Endothelial cell of umbilical vein (primary cell): ENCODE measurements around the gene LRRC38. TPM values are rescaled to one million over a fixed set of nuclear protein-coding genes. Genes with fewer than 3 reads are reported as not detected.

Source experiments
- BruUV-seq: library from RNA; stranded (reverse); fragments of 400-500 nt; replicated peaks from 2 replicates; lab custom pipeline; 2021; lab: Mats Ljungman, UMichigan
- CTCF ChIA-PET: fragments of 300-600, 350-600 bp; sonication (Branson Sonifier 250); formaldehyde crosslinking; loops from one replicate; lab custom pipeline; 2021; ENCODE audit warnings: antibody characterized with exemption, inconsistent platforms; lab: Charles Lee
- POLR2A ChIA-PET: fragments of 300-600, 350-600 bp; sonication (Branson Sonifier 250); formaldehyde crosslinking; loops from one replicate; lab custom pipeline; 2021; ENCODE audit warnings: antibody characterized with exemption, inconsistent platforms; lab: Charles Lee
- DNase-seq: peaks from one replicate; pipeline ENCODE4 v3.0.0-alpha.2; 2011; ENCODE audit warnings: low read depth, low spot score
- FAIRE-seq: peaks from 2 replicates; lab custom pipeline; 2011; peaks lifted over from hg19 to GRCh38; lab: Jason Lieb, UNC
- H2AFZ ChIP-seq: 2 replicates; pipeline ENCODE4 v1.6.0; 2012; ENCODE audit warnings: low read depth, low read length, control low read depth, inconsistent platforms
- H3K27ac ChIP-seq: 2 replicates; pipeline ENCODE4 v1.5.1; 2011; ENCODE audit warnings: low read depth, mild to moderate bottlenecking, control low read depth, low read length, moderate library complexity; ENCODE audit not compliant: insufficient read depth
- H3K27me3 ChIP-seq, 2 experiments: 2 replicates each; pipeline versions ENCODE4 v1.6.0 to v1.6.1; 2011; ENCODE audit warnings: low read length in 2 of 2, mixed read lengths in 1 of 2; ENCODE audit not compliant: control insufficient read depth in 2 of 2, insufficient read depth in 2 of 2
- H3K36me3 ChIP-seq, 2 experiments: 2 replicates in 1 of 2; 3 replicates in 1 of 2; pipeline ENCODE4 v1.5.1; 2011; ENCODE audit warnings: low read length in 2 of 2, mild to moderate bottlenecking in 1 of 2, moderate library complexity in 1 of 2; ENCODE audit not compliant: control insufficient read depth in 2 of 2, insufficient read depth in 2 of 2; ENCODE audit errors: extremely low read depth in 1 of 2
- H3K4me1 ChIP-seq: 3 replicates; pipeline ENCODE4 v1.5.1; 2011; ENCODE audit warnings: mild to moderate bottlenecking, low read length; ENCODE audit not compliant: control insufficient read depth, insufficient read depth; ENCODE audit errors: extremely low read depth
- H3K4me2 ChIP-seq: 2 replicates; pipeline ENCODE4 v1.6.1; 2011; ENCODE audit warnings: low read length, control low read depth, mixed read lengths; ENCODE audit not compliant: insufficient read depth
- H3K4me3 ChIP-seq, 3 experiments: fragments of 200-600 bp in 1 of 3; sonication (generic), shearing (Covaris generic) in 1 of 3; replicated peaks in 1 of 3; 2 replicates each; pipeline ENCODE4 v1.5.1; 2011 to 2016; ENCODE audit warnings: control low read depth in 3 of 3, low read length in 3 of 3, mild to moderate bottlenecking in 2 of 3, inconsistent platforms in 1 of 3, low read depth in 1 of 3, moderate library complexity in 1 of 3; ENCODE audit not compliant: insufficient read depth in 1 of 3
- H3K79me2 ChIP-seq: 2 replicates; pipeline ENCODE4 v1.6.0; 2012; ENCODE audit warnings: low read length, inconsistent platforms; ENCODE audit not compliant: control insufficient read depth, insufficient read depth
- H3K9ac ChIP-seq: replicated peaks from 2 replicates; pipeline ENCODE3; 2011; ENCODE audit warnings: low read length, control low read depth; ENCODE audit not compliant: insufficient read depth; ENCODE audit errors: extremely low read depth
- H3K9me1 ChIP-seq: replicated peaks from 3 replicates; pipeline ENCODE4 v1.6.0; 2011; ENCODE audit warnings: mild to moderate bottlenecking, low read length; ENCODE audit not compliant: control insufficient read depth, insufficient read depth; ENCODE audit errors: extremely low read depth
- H3K9me3 ChIP-seq: replicated peaks from 2 replicates; pipeline ENCODE4 v1.5.1; 2012; ENCODE audit warnings: low read length, inconsistent platforms; ENCODE audit not compliant: control insufficient read depth, insufficient read depth
- H4K20me1 ChIP-seq: replicated peaks from 2 replicates; pipeline ENCODE3; 2011; ENCODE audit warnings: mild to moderate bottlenecking, low read length; ENCODE audit not compliant: control insufficient read depth, insufficient read depth; ENCODE audit errors: extremely low read depth
- EZH2 ChIP-seq: IDR thresholded peaks from 2 replicates; pipeline ENCODE4 v1.6.1; 2012; ENCODE audit warnings: borderline replicate concordance, low read depth, mild to moderate bottlenecking, moderate library complexity, low read length, inconsistent platforms; ENCODE audit not compliant: severe bottlenecking
- FOS ChIP-seq: IDR thresholded peaks from 2 replicates; pipeline ENCODE4 v1.6.1; 2011; ENCODE audit warnings: mild to moderate bottlenecking, low read length, moderate library complexity, borderline replicate concordance; ENCODE audit not compliant: insufficient read depth
- GATA2 ChIP-seq: IDR thresholded peaks from 2 replicates; pipeline ENCODE4 v1.7.0; 2011; ENCODE audit warnings: low read depth, mild to moderate bottlenecking, moderate library complexity, mixed read lengths, low read length; ENCODE audit not compliant: insufficient read length, insufficient read depth
- JUN ChIP-seq: IDR thresholded peaks from 2 replicates; pipeline ENCODE4 v1.6.1; 2011; ENCODE audit warnings: borderline replicate concordance, low read depth; ENCODE audit not compliant: insufficient read length, insufficient read depth
- MYC ChIP-seq: IDR thresholded peaks from one replicate; pipeline ENCODE4 v1.6.1; 2011; ENCODE audit warnings: mild to moderate bottlenecking, low read depth, low read length
- POLR2A ChIP-seq: IDR thresholded peaks from 2 replicates; pipeline ENCODE4 v1.6.1; 2012; ENCODE audit warnings: low read depth, mild to moderate bottlenecking, control low read depth, low read length
- POLR2AphosphoS5 ChIP-seq: IDR thresholded peaks from 2 replicates; pipeline ENCODE4 v1.6.1; 2012; ENCODE audit warnings: low read depth, mild to moderate bottlenecking, control low read depth, low read length, moderate library complexity; ENCODE audit not compliant: insufficient read depth
- dilution Hi-C: fragments of 300-500 bp; cut with MboI; formaldehyde crosslinking; loops from one replicate; pipeline ENCODE4 v1.15.0; 2019; ENCODE audit warnings: low sequenced_read_pairs; ENCODE audit not compliant: extremely low pct_ligation_motif_present
- intact Hi-C: fragments of 100-400 bp; cut with micrococcal nuclease; formaldehyde crosslinking; loops from one replicate; pipeline ENCODE4 v1.10.0; 2022
- polyA plus RNA-seq, 4 experiments: library from polyadenylated mRNA; depleted of rRNA in 3 of 4; stranded (reverse) in 3 of 4; unstranded in 1 of 4; fragments of >200 nt; gene quantifications; 2 replicates each; pipeline versions ENCODE4 v1.2.1 to v1.2.3, GENCODE V29; 2011 to 2012; ENCODE audit warnings: missing spikeins in 1 of 4
- total RNA-seq: library from RNA; stranded (reverse); gene quantifications from 2 replicates; pipeline ENCODE4 v1.2.3, GENCODE V29; 2021
- TF ChIP-seq, protein P1 (sequence below): IDR thresholded peaks from 2 replicates; pipeline ENCODE4 v1.6.1; 2011; ENCODE audit not compliant: insufficient read depth, insufficient read length
- TF ChIP-seq, protein P2 (sequence below), 2 donors: IDR thresholded peaks; 1 replicate in 1 of 2; 2 replicates in 1 of 2; pipeline ENCODE4 v1.5.1; 2011; ENCODE audit warnings: low read length in 2 of 2, mild to moderate bottlenecking in 2 of 2, moderate library complexity in 2 of 2, control low read depth in 1 of 2, inconsistent platforms in 1 of 2, low read depth in 1 of 2; ENCODE audit not compliant: insufficient read depth in 1 of 2; ENCODE audit errors: extremely low read depth in 1 of 2

The LRRC38 gene
- total and polyA plus RNA-seq, 2 donors (not counting 3 experiments of a cell fraction or from before 2014, with no cell fraction given) = not detected

DNA sequence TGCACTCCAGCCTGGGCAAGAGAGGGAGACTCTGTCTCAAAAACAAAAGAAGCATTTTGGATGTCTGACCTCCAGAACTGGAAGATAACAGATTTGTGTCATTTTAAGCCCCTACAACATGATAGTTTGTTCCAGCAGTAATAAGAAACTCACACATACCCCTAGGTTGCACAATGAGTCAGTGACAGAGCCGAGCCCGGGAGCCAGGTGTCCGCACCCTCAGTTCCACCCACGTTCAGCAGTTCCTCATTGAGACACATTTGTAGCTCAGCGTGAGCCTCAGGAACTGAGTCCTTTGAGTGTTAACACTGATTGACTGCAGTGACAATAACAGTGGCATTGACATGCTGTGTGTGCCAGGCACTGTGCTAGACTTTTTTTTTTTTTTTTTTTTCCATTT is 19.8 kb downstream of the LRRC38 start:
- Histone ChIP-seq H3K4me2 (no peak overlapping the region), H3K36me3 (no peaks in the 10 kb centered on the region), H2AFZ (no peak overlapping the region), H3K9me1 (no peaks in the 10 kb centered on the region), H3K9ac (no peak overlapping the region), H3K27ac (no peak overlapping the region), H3K27me3 (no peaks in the 10 kb centered on the region), H4K20me1 (no peaks in the 10 kb centered on the region), H3K4me3 (no peak overlapping the region), H3K9me3 (peaks cover 2% of the 10 kb centered on the region), H3K79me2 (no peaks in the 10 kb centered on the region), H3K4me1 (no peaks in the 10 kb centered on the region)
- DNase-seq (no peak), FAIRE-seq (no peak)
- dilution Hi-C loops = no loop called here
- TF ChIP-seq POLR2A (no peak), POLR2AphosphoS5 (no peak), EZH2 (no peak), FOS (no peak)
- ChIA-PET POLR2A (no interaction called here), CTCF (no interaction called here)
- intact Hi-C loops = no loop called here
- no TSS peak for BruUV-seq

DNA sequence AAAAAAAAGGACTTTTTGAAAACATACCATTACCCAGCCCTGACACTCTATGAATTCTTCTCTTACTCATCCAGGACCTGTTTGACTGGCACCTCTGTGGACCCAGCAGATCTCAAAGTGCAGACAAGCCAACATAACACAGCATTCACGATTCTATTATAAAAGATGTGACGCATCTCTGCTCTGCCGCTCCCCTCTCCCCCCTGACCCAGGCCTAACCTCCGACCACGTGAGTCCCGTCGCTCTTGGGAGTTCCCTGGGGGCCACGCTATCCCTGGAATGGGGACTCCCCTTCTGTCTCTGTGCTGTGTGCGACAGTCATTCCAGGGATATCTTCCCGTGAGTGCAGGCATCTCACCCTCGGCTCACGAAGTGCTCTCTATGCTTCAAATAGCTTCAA is 21.1 kb downstream of the LRRC38 start:
- DNase-seq = no peak
- TF ChIP-seq POLR2A (no peak), FOS (no peak), MYC (no peak), POLR2AphosphoS5 (no peak), GATA2 (no peak), EZH2 (no peak), JUN (no peak)
- TF ChIP-seq, protein P1, sequence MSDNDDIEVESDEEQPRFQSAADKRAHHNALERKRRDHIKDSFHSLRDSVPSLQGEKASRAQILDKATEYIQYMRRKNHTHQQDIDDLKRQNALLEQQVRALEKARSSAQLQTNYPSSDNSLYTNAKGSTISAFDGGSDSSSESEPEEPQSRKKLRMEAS = no peak
- TF ChIP-seq, protein P2, sequence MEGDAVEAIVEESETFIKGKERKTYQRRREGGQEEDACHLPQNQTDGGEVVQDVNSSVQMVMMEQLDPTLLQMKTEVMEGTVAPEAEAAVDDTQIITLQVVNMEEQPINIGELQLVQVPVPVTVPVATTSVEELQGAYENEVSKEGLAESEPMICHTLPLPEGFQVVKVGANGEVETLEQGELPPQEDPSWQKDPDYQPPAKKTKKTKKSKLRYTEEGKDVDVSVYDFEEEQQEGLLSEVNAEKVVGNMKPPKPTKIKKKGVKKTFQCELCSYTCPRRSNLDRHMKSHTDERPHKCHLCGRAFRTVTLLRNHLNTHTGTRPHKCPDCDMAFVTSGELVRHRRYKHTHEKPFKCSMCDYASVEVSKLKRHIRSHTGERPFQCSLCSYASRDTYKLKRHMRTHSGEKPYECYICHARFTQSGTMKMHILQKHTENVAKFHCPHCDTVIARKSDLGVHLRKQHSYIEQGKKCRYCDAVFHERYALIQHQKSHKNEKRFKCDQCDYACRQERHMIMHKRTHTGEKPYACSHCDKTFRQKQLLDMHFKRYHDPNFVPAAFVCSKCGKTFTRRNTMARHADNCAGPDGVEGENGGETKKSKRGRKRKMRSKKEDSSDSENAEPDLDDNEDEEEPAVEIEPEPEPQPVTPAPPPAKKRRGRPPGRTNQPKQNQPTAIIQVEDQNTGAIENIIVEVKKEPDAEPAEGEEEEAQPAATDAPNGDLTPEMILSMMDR (IDR thresholded peaks at IDR 0.05; ENCODE audit: extremely low read depth in 1 of 2, insufficient read depth in 1 of 2, low read depth in 1 of 2, low read length in 2 of 2) = no peak
- no peaks in the 10 kb centered on the region for H3K36me3 ChIP-seq
- no peaks in the 10 kb centered on the region for H3K79me2 ChIP-seq
- BruUV-seq = no TSS peak
- POLR2A ChIA-PET = no interaction called here
- no peak overlapping the region for H2AFZ ChIP-seq
- FAIRE-seq = no peak
- CTCF ChIA-PET = no interaction called here
- H3K4me1 ChIP-seq = no peaks in the 10 kb centered on the region
- no peak overlapping the region for H3K4me2 ChIP-seq
- no peak overlapping the region for H3K4me3 ChIP-seq
- H3K9me3 ChIP-seq = peaks cover 2% of the 10 kb centered on the region
- no peaks in the 10 kb centered on the region for H4K20me1 ChIP-seq
- dilution Hi-C loops = no loop called here
- no peak overlapping the region for H3K27ac ChIP-seq
- intact Hi-C loops = no loop called here
- no peaks in the 10 kb centered on the region for H3K9me1 ChIP-seq
- no peaks in the 10 kb centered on the region for H3K27me3 ChIP-seq
- H3K9ac ChIP-seq = no peak overlapping the region
